Stomach (tissue), 4 donors: ENCODE results near the gene ZSCAN9.

Experiments used
- CTCF ChIP-seq, 7 experiments: fragments of 450-650 bp in 4 of 7; fragments of 200-600 bp in 3 of 7; sonication (generic) in 3 of 7; IDR thresholded peaks; one replicate each; pipeline ENCODE4 v1.5.1; 2016 to 2019; ENCODE audit warnings: antibody characterized with exemption in 7 of 7, control low read depth in 2 of 7, mild to moderate bottlenecking in 1 of 7
- POLR2A ChIP-seq, 4 donors: fragments of 450-650 bp; IDR thresholded peaks; one replicate each; pipeline ENCODE4 v1.6.1; 2016; ENCODE audit warnings: antibody characterized with exemption in 4 of 4, control low read depth in 2 of 4, mild to moderate bottlenecking in 1 of 4, moderate library complexity in 1 of 4

DNA sequence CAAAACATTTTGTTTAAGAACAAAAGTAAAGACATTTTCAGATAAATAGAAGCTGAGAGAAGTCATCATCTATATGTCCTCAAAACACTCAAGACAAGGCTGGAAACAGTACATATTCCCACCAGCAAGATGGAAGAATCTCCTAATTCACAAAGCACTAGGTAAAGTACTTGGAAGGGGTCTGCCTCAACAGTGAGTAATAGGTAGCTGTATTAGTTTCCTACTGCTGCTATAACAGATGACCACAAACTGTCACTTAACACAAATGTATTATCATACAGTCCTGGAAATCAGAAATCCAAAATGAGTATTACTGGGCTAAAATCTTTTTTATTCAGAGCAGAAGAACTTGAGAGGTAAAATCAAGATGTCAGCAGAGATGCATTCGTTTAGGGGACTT lies 42.8 kb upstream of the ZSCAN9 start:
- TF ChIP-seq POLR2A (IDR thresholded peaks at IDR 0.05) (no peak), CTCF (IDR thresholded peaks at IDR 0.05) (no peak)
